CD4-positive, alpha-beta T cell treated with Interleukin-1 beta for 1 hour (primary cell): ENCODE data around the gene ZMIZ1.

Experiments
- DNase-seq, 2 donors: peaks; one replicate each; pipeline ENCODE4 v3.0.0-alpha.2; 2020 to 2022

Gene ZMIZ1

GRCh38 chr10:79125092-79125491, 56.3 kb downstream of the ZMIZ1 start:
- no peak for DNase-seq

GRCh38 chr10:79126351-79127080, 57.8 kb downstream of the ZMIZ1 start:
- no peak for DNase-seq

GRCh38 chr10:79127151-79127961, 58.6 kb downstream of the ZMIZ1 start:
- peak in 1 of 2 donors; percentile 55 for DNase-seq

DNA sequence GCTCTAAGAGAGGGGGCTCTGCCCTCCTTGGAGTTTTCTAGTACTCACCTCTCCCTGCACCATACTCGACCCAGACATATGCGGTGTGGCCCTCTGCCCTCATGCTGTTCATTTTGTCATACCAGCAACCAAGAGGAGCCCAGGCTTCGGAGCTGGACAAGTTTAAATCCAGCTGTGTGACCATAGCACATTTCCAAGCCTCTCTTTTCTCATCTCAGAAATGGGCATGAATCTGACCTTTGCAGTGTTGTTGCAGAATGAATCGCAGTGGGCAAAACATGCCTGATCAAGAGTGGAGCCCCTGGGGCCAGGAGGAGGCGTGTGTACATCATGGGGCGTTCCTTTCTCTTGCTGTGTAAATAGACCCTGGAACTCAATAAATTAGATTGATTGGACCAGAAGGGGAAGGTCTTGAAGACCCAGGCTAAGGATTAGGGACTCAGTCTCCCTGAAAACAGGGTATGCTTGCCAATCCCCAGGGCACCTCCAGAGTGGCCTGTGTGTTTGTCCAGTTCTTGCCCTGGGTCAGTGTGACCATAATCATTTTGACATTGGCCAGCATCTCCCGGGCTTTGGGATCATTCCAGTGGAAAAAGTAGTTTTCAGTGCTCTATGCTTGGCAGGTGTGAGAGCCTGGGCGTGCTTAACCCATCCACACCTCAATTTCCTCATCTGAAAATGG, 59.6 kb downstream of the ZMIZ1 start:
- no peak for DNase-seq

DNA sequence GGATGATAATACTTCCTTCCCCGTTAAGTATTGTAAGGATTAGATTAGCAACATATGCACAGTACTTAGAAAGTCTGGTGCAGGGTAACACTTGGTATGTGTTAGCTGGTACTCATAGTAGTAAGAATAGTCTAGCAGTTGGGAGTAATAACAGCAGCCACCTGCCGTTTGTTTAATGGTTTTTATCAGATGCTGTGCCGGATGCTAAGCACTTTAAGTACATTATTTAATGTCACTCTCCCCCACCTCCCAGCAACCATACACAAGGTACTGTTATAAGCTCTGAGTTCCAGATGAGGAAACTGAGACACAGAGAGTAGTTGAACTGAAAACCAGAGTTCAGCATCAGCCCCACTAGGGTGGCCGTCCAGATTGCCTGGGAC, 60.1 kb downstream of the ZMIZ1 start:
- no peak for DNase-seq

DNA sequence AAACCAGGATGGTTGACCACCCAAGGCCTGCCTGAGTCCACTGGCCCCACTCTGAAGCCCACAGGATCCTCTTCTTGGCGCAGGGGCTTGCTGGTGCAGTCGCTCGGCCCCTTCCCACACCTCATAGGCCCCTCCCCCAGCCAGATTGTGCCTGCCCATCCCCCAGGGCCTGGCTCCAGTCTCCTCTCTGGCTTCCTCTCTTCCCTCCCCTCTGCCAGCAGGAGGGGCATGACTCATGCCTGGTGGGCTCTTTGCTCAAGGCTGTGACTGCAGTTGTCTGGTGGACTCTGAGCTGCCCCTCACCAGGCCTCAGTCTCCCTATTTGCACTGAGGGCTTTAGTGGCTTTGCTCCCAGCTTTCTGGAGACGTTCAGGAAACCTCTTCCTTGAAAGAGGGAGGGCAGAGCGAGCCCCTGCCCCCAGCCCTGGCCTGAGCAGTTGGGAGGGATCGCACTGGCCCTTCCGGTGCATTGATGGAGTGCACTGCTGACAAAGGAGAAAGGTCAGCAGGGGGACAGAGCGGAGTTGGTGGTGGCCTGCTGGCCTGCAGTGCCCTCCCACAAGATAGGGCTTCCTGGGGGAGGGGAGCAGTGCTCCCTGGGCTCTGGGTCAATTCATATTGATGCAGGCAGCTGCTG, 60.7 kb downstream of the ZMIZ1 start:
- DNase-seq = no peak

DNA sequence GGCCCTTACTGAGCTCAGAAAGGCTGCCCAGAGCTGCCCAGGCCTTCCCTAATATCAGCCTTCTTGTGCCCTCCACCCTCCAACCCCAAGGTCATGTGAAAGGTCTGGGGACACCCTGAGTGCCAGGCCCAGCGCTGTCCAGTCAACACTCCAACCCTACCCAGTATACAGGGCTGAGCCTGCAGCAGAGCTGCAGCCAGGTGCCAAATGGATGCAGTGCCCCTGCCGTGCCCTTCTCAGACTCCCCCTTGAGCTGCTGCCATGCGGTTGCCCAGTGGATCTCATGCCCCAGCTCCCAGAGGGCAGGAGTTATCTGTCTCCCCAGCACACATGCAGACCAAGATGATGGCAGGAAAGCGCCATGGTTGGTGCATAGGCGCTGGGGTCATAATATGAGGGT, 61.5 kb downstream of the ZMIZ1 start:
- no peak for DNase-seq

DNA sequence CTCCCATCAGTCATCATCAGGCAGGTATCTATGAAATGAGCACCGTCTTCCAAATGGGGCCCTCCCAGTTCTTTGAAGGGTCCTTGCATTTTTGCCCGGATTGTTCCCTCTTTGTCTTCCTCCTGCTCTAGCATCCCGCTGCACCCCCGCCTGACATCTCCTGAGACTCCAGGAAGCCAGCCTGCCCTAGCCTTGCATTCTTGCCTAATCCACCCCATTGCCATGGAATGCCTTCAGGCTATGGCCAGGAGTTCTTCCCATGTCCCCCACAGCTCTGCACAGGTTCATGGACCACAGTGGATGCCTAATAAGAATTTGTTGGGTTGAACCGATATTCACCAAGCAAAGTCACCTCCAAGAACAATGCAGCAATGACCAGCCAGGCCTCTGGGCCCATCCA, 62.1 kb downstream of the ZMIZ1 start:
- no peak for DNase-seq

GRCh38 chr10:79131836-79132631, 63.3 kb downstream of the ZMIZ1 start:
- no peak for DNase-seq

GRCh38 chr10:79132681-79133381, 64.1 kb downstream of the ZMIZ1 start:
- DNase-seq = no peak

DNA sequence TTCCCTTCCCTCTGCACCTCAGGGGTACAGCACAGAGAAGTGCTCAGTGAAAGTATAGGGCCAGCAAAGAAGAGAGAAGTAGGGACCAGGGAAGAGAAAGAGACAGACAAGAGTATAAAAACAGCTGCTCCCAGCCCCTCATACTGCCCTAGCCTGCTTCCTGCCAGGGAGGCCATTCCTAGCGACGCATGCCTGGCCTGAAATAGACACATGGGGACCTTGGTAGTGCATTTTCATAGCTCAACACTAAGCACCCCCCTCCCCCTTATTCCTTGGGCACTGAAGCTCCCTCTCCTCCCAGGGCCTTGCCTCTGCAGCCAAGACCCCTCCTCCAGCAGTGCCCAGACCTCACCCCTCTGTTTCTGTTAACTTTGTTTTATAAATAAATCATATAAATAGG, 64.7 kb downstream of the ZMIZ1 start:
- no peak for DNase-seq

GRCh38 chr10:79135790-79136189, 67.0 kb downstream of the ZMIZ1 start:
- DNase-seq = no peak

GRCh38 chr10:79136236-79137005, 67.7 kb downstream of the ZMIZ1 start:
- DNase-seq = no peak

GRCh38 chr10:79137300-79137756, 68.6 kb downstream of the ZMIZ1 start:
- DNase-seq = no peak

GRCh38 chr10:79137826-79138225, 69.1 kb downstream of the ZMIZ1 start:
- peak; percentile 42 to 43 for DNase-seq

DNA sequence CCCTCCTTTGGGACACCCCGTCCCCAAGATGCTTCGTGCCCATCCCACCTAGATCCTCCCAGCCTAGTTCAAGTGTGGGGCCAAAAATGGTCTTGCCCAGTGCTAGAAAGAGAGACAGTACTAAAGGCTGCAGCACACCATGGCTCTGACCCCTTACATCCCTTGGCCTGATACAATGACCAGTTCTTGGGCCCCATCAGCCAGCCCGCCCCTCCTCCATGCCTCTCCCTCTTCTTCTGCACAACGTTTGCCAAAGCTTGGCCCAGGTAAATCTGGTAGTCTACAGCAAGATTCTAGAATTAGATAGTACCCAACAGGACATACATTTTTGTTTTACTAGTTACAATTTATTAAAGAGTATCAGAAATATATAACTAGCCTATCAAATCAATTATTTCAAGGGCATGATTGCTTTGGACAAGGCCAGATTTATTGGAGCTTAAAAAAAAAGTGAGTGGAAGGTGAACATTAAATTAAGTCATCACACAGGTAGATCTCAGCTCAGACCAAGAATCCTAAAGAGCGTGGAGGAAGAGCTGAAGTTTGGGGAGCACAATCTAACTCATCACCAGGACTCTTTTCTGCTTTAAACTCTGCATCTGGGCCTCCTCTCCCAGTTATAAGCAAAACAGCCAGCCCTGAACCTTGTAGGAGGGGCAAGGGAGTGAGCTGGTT, 69.8 kb downstream of the ZMIZ1 start:
- no peak for DNase-seq

DNA sequence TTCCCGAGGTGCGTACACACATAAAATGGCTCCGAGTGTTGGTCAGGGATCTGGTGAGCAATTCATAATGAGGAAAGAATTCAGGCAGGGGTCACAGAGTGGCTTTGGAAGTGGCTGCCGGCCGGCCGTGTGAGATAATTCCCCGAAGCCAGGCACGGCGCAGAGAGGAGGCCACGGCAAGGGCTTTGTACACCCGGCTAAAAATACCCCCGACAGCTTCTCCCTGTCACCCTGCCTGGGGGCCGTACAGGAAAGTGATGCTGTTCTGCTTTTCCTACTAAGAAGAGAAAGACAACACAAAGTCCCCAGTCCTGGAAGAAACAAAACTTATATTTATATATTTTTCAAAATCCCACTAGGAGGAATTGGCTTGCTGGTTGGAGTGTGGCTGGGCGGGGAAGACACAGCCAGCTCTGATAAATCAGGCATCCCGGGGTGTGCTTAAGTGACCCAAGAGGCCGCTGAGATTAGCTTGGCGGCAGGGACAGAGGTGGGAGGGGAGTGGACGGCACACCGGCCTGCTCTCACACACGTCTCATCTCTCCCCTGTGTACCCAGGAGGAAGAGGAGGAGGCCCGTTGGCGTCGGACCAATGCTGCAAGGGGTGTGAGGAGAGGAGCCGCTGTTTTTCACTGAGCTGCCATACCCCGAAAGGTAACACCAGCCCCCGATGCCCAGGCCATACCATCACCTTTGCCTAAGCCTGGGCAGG, 70.5 kb downstream of the ZMIZ1 start:
- DNase-seq = no peak

- no peak for DNase-seq
Measured at GRCh38 chr10:79140085-79140793, 71.5 kb downstream of the ZMIZ1 start.

DNA sequence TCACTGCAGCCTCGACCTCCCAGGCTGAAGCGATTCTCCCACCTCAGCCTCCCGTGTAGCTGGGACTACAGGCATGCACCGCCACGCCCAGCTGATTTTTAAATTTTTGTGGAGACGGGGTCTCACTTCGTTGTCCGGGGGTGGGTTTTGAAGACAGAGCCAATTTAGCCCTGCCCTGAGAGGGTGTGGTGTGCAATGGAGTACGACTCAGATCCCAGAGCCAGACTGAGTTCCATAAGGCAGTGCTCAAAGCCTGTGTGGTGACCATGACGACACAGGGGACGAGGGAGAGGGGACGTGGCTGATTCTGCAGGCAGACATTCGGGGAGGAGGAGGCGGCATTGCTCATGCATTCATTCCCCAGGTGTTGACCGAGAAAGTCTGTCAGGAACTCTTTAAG, 72.1 kb downstream of the ZMIZ1 start:
- no peak for DNase-seq
